PC-9 (cell line): ENCODE data around the gene PROCR. TPM values are rescaled to one million over a fixed set of nuclear protein-coding genes. Genes with fewer than 3 reads are reported as not detected.

ENCODE experiments used
- Bru-seq: library from RNA; stranded (reverse); fragments of 400-500 nt; gene quantifications from one replicate; lab custom pipeline; 2021; lab: Mats Ljungman, UMichigan
- BruChase-seq, 2 experiments: library from RNA; stranded (reverse); fragments of 400-500 nt; gene quantifications; one replicate each; lab custom pipeline; 2021; lab: Mats Ljungman, UMichigan
- BruUV-seq: library from RNA; stranded (reverse); fragments of 400-500 nt; replicated peaks from 2 replicates; lab custom pipeline; 2021; lab: Mats Ljungman, UMichigan
- CTCF ChIA-PET: fragments of 300-600 bp; sonication (Branson Sonifier 250); formaldehyde crosslinking; loops from one replicate; lab custom pipeline; 2022; ENCODE audit warnings: antibody characterized with exemption; lab: Charles Lee
- POLR2A ChIA-PET: fragments of 300-600 bp; sonication (Branson Sonifier 250); formaldehyde crosslinking; loops from one replicate; lab custom pipeline; 2022; ENCODE audit warnings: antibody characterized with exemption; ENCODE audit not compliant: unreplicated experiment; lab: Charles Lee
- DNase-seq, 2 experiments: peaks; one replicate each; pipeline versions ENCODE4 v3.0.0 to v3.0.0-alpha.2; 2015 to 2022; ENCODE audit warnings: mixed read lengths in 1 of 2
- H2AFZ ChIP-seq: fragments of 200-600 bp; sonication (generic); 2 replicates; pipeline ENCODE4 v1.8.1; 2017; ENCODE audit warnings: antibody characterized with exemption
- H3F3A ChIP-seq: fragments of 200-600 bp; sonication (generic); 2 replicates; pipeline ENCODE4 v1.8.1; 2017; ENCODE audit warnings: antibody characterized with exemption, mild to moderate bottlenecking, low read depth; ENCODE audit not compliant: insufficient read depth
- H3K27ac ChIP-seq: fragments of 200-600 bp; sonication (generic); 2 replicates; pipeline ENCODE4 v1.6.1; 2016; ENCODE audit warnings: mixed run types
- H3K27me3 ChIP-seq: fragments of 200-600 bp; sonication (generic); 2 replicates; pipeline ENCODE4 v1.6.1; 2016; ENCODE audit warnings: low read depth, mixed run types; ENCODE audit not compliant: insufficient read depth
- H3K36me3 ChIP-seq: fragments of 200-600 bp; sonication (generic); 2 replicates; pipeline ENCODE4 v1.6.1; 2016; ENCODE audit warnings: low read depth, mixed run types
- H3K4me1 ChIP-seq: fragments of 200-600 bp; sonication (generic); replicated peaks from 2 replicates; pipeline ENCODE4 v1.6.1; 2016; ENCODE audit warnings: mixed run types; ENCODE audit not compliant: insufficient read depth
- H3K4me2 ChIP-seq: fragments of 200-600 bp; sonication (generic); 2 replicates; pipeline ENCODE4 v1.6.1; 2017; ENCODE audit warnings: mixed run types
- H3K4me3 ChIP-seq: fragments of 200-600 bp; sonication (generic); 2 replicates; pipeline ENCODE4 v1.6.1; 2016; ENCODE audit warnings: mixed run types
- H3K79me2 ChIP-seq: fragments of 200-600 bp; sonication (generic); 2 replicates; pipeline ENCODE4 v1.6.1; 2017; ENCODE audit warnings: low read depth, mixed run types
- H3K9me2 ChIP-seq: fragments of 200-600 bp; sonication (generic); 2 replicates; pipeline ENCODE4 v1.8.1; 2017; ENCODE audit warnings: mild to moderate bottlenecking; ENCODE audit not compliant: insufficient read depth
- H3K9me3 ChIP-seq: fragments of 200-600 bp; sonication (generic); 2 replicates; pipeline ENCODE4 v1.8.1; 2016; ENCODE audit warnings: low read depth; ENCODE audit not compliant: insufficient read depth
- H4K20me1 ChIP-seq: fragments of 200-600 bp; sonication (generic); 2 replicates; pipeline ENCODE4 v1.8.1; 2017; ENCODE audit not compliant: insufficient read depth
- CTCF ChIP-seq: fragments of 200-600 bp; sonication (generic); conservative IDR thresholded peaks from 2 replicates; pipeline ENCODE4 v1.6.1; 2017; ENCODE audit warnings: mixed run types, antibody characterized with exemption, mild to moderate bottlenecking, moderate library complexity
- EZH2 ChIP-seq: fragments of 200-600 bp; sonication (generic); IDR thresholded peaks from 2 replicates; pipeline ENCODE4 v1.8.0; 2017; ENCODE audit warnings: antibody characterized with exemption, low read depth
- intact Hi-C: fragments of 100-400 bp; cut with micrococcal nuclease; formaldehyde crosslinking; loops from one replicate; pipeline ENCODE4 v1.10.0; 2022; ENCODE audit not compliant: unreplicated experiment
- long read RNA-seq: library from polyadenylated mRNA; stranded (forward); transcript quantifications from one replicate; pipeline ENCODE4 v2.0.0, GENCODE V29; 2022
- total RNA-seq: library from RNA; stranded (reverse); gene quantifications from 2 replicates; pipeline ENCODE4 v1.2.3, GENCODE V29; 2021

Gene PROCR
- total RNA-seq (5.1 and 7.5 TPM in 2 replicates), Bru-seq, nascent RNA (percentile 33 among the genes with signal in this experiment), BruChase-seq, experiment 1, labeled RNA remaining after a 2-hour chase (percentile 30 among the genes with signal in this experiment), BruChase-seq, experiment 2, labeled RNA remaining after a 6-hour chase (percentile 43 among the genes with signal in this experiment)
- long read RNA-seq, transcript PROCR-201 (4 exons, 1,348 nt) = major isoform, 12 of 16 reads
- long read RNA-seq, partial matches to known transcripts = 1 of 16 reads
- long read RNA-seq, other reads (novel, unspliced or antisense) = 3 of 16 reads

- BruUV-seq = no TSS peak
- TF ChIP-seq CTCF = no peak
- no peak for TF ChIP-seq EZH2
- Histone ChIP-seq H3K4me2 (peak within 1 kb of the TSS; percentile 68), H3K4me3 (peak within 1 kb of the TSS; percentile 33; the same call in 1 of the 2 replicates), H3K27ac (no peak within 1 kb of the TSS), H3F3A (peaks cover 7% of the 10 kb centered on the region; the same call in 1 of the 2 replicates), H4K20me1 (no peaks in the 10 kb centered on the region), H3K79me2 (no peaks in the 10 kb centered on the region), H3K27me3 (no peaks in the 10 kb centered on the region), H3K9me2 (no peaks in the 10 kb centered on the region), H3K4me1 (peaks cover 9% of the 10 kb centered on the region), H3K36me3 (no peaks in the 10 kb centered on the region), H2AFZ (peak within 1 kb of the TSS; percentile 46; the same call in 1 of the 2 replicates), H3K9me3 (no peaks in the 10 kb centered on the region)
- ChIA-PET POLR2A (no interaction called here), CTCF (no interaction called here)
- DNase-seq = peak; percentile 68 to 85
- intact Hi-C loops = no loop called here
These were observed at the start of gene PROCR for GRCh38 chr20:35171753-35172433. Gene PROCR, plus strand, starts transcription at chr20:35172072. Its CDS starts 83 bp downstream, at chr20:35172155.

GRCh38 chr20:35122756-35123405, 49.0 kb upstream of the PROCR start:
- no peaks in the 10 kb centered on the region for H3F3A ChIP-seq
- intact Hi-C loops = no loop called here
- H3K36me3 ChIP-seq = peaks cover 26% of the 10 kb centered on the region
- H3K9me2 ChIP-seq = no peaks in the 10 kb centered on the region
- H3K4me3 ChIP-seq = no peak overlapping the region
- no peak overlapping the region for H3K27ac ChIP-seq
- no TSS peak for BruUV-seq
- H4K20me1 ChIP-seq = no peaks in the 10 kb centered on the region
- ChIA-PET CTCF (interaction anchor here (0.6 kb wide), 1 partner anchor 246 kb away, joined by 18 read pairs; the partner anchor contains the start of gene ACSS2), POLR2A (interaction anchor here (0.7 kb wide), 1 partner anchor 505 kb away, joined by 5 read pairs; no protein-coding TSS in a partner anchor)
- no peak overlapping the region for H3K4me2 ChIP-seq
- no peaks in the 10 kb centered on the region for H3K27me3 ChIP-seq
- no peak for DNase-seq
- H2AFZ ChIP-seq = no peak overlapping the region
- H3K79me2 ChIP-seq = no peaks in the 10 kb centered on the region
- no peak for TF ChIP-seq CTCF
- TF ChIP-seq EZH2 = no peak
- no peaks in the 10 kb centered on the region for H3K9me3 ChIP-seq
- H3K4me1 ChIP-seq = 0 out of 2 replicates have a peak, but pooled peaks cover 8% of the 10 kb centered on the region

GRCh38 chr20:35125753-35126152, 46.1 kb upstream of the PROCR start:
- Histone ChIP-seq H3K27ac (no peak overlapping the region), H3K36me3 (peaks cover 19% of the 10 kb centered on the region), H3F3A (peaks cover 14% of the 10 kb centered on the region), H3K27me3 (no peaks in the 10 kb centered on the region), H3K4me2 (no peak overlapping the region), H3K9me2 (no peaks in the 10 kb centered on the region), H4K20me1 (no peaks in the 10 kb centered on the region), H3K4me3 (no peak overlapping the region), H2AFZ (no peak overlapping the region), H3K79me2 (no peaks in the 10 kb centered on the region), H3K9me3 (no peaks in the 10 kb centered on the region), H3K4me1 (peaks cover 15% of the 10 kb centered on the region)
- ChIA-PET CTCF (no interaction called here), POLR2A (no interaction called here)
- intact Hi-C loops = no loop called here
- no peak for DNase-seq
- TF ChIP-seq CTCF = no peak
- TF ChIP-seq EZH2 = no peak
- BruUV-seq = no TSS peak
